Measurements from ENCODE around the gene DCAF17.
A peak's percentile ranks its signal among the peaks of the same experiment; 100 is the strongest.
"Not testable (repeated sequence)": the region's sequence is repeated elsewhere in the genome, so short reads cannot be mapped to it uniquely, and the experiment has no call there.

The DCAF17 gene

GRCh38 chr2:171410624-171411023 is 23.4 kb upstream of the DCAF17 start:
- DNase-seq (ENCODE audit: low read depth): no peak

DNA sequence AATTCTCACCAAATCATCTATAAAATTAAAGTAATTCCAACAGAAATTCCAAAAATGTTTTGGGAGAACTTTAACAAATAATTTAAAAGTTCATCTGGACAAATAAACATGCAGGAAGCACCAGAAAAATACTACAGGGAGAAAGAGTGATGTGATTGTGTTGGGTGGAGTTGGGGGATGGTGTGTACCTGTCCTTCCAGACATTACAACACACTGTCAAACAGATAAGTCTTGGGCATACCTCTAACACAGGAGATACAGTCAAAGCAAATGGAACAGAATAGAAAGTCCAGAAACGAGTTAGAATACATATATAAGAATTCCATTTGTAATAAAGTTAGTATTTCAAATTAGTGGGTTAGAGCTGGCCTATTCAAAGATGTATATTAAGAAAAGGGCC is 22.8 kb upstream of the DCAF17 start:
- no peak for DNase-seq (ENCODE audit: low read depth)

- no peak for DNase-seq (ENCODE audit: low read depth)
These were observed 22.1 kb upstream of the DCAF17 start for GRCh38 chr2:171411791-171412483.

DNA sequence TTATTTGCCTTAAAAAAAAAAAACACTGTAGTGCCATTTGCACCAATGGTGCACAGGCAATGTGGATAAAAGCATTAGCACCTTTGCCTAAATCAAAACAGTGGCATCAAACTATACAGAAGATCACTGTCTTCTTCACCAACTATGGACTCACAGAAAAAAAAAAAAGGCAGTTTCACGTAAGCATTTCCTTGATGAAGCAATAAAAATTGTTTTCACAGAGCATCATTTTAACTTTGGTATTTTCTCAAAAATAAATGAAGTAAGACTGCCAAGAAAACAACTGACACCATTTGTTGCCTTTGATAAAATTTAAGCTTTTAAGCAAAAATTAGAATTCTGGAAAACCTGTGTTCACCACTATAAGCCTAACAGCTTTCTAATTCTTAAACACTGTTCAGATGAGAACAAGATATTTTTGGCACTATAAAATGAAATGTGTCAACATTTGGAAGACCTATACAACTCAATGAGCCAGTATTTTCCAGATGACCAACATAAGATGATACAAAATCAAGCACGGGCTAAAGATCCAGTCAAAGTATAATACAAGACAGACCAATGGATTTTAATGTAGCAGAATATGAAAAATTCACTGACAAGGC is 21.4 kb upstream of the DCAF17 start:
- DNase-seq (ENCODE audit: low read depth): no peak

GRCh38 chr2:171414645-171415044 is 19.4 kb upstream of the DCAF17 start:
- DNase-seq (ENCODE audit: low read depth): not testable (repeated sequence)

- peak; percentile 77 for DNase-seq (ENCODE audit: low read depth)
These were observed 17.8 kb upstream of the DCAF17 start for GRCh38 chr2:171416009-171416926.

- no peak for DNase-seq (ENCODE audit: low read depth)
These were observed 14.7 kb upstream of the DCAF17 start for GRCh38 chr2:171419333-171419732.

GRCh38 chr2:171420728-171421563 is 13.1 kb upstream of the DCAF17 start:
- DNase-seq (ENCODE audit: low read depth): no peak

GRCh38 chr2:171422710-171423495 is 11.1 kb upstream of the DCAF17 start:
- DNase-seq (ENCODE audit: low read depth): not testable (repeated sequence)

- no peak for DNase-seq (ENCODE audit: low read depth)
These were observed 3.3 kb upstream of the DCAF17 start for GRCh38 chr2:171430516-171431410.

DNA sequence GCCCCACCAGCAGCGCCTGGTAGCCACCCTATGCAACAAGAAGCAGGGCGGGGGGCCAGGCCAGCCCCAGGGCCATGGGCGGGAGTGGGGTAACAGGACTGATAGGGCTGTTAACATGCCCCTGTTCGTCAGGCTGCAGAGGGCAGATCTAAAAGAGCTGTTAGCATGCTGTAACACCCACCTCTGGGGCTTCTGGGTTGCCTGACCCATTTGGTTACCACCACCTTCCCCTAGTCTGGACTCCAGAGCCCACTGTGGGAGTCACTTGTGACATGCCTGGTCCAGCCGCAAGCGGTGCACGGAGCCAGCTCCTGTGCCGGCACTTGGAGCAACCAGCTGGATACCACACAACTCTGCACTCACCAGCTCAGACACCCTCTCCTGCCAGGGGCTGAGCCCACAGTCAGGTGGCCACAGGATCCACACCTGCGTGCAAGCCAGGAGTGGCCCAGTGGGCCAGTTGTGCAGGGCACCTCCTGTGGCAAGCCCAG is 2.3 kb upstream of the DCAF17 start:
- DNase-seq (ENCODE audit: low read depth): no peak

GRCh38 chr2:171432206-171432968 is 1.6 kb upstream of the DCAF17 start:
- no peak for DNase-seq (ENCODE audit: low read depth)

- DNase-seq (ENCODE audit: low read depth): no peak
These were observed 860 bp upstream of the DCAF17 start for GRCh38 chr2:171432969-171433762.

GRCh38 chr2:171433763-171434012 is 338 bp upstream of the DCAF17 start, which contains the start of gene METTL8:
Gene METTL8 (minus strand): TSS chr2:171433990. CDS start chr2:171392185, 41,805 bp downstream.
- no peak for DNase-seq (ENCODE audit: low read depth)

- DNase-seq (ENCODE audit: low read depth): peak; percentile 77
These were observed 2.3 kb downstream of the DCAF17 start for GRCh38 chr2:171436307-171436706.

DNA sequence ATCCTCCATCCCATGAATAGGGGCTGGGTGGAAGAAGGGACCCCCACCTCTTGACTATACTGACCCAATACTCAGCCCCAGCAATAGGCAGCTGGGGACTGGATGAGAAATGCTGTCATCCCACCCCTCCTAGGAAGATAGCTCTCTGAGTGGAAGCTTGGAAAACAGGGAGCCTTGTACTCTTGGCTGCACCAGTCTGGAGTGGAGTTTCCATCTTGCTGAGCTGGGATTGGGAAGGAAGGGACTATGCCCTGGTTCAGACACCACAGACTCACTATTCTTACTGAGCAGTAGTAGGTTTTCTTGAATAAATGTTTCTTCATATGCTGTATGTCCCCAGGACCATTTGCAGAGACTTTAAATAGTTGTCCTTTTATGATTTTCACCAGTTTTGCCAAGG is 7.4 kb downstream of the DCAF17 start:
- DNase-seq (ENCODE audit: low read depth): no peak

GRCh38 chr2:171447675-171448074 is 13.6 kb downstream of the DCAF17 start:
- DNase-seq (ENCODE audit: low read depth): no peak

GRCh38 chr2:171451074-171451473 is 17.0 kb downstream of the DCAF17 start:
- DNase-seq (ENCODE audit: low read depth): no peak

All from GM04503 (cell line).